Hepatocyte (in vitro differentiated cells): Measurements from ENCODE around the gene KRT7.

Experiments used
- EZH2 ChIP-seq: fragments of 200-600 bp; sonication (generic); IDR thresholded peaks from 2 replicates; pipeline ENCODE4 v1.6.1; 2016; ENCODE audit warnings: antibody characterized with exemption, mild to moderate bottlenecking, borderline replicate concordance
- TF ChIP-seq, protein P1 (sequence below): fragments of 200-600 bp; sonication (generic); IDR thresholded peaks from 2 replicates; pipeline ENCODE4 v1.5.1; 2016; ENCODE audit warnings: antibody characterized with exemption, mild to moderate bottlenecking; ENCODE audit not compliant: poor library complexity

GRCh38 chr12:52203079-52203921 lies 29.7 kb upstream of the KRT7 start:
- TF ChIP-seq, protein P1, sequence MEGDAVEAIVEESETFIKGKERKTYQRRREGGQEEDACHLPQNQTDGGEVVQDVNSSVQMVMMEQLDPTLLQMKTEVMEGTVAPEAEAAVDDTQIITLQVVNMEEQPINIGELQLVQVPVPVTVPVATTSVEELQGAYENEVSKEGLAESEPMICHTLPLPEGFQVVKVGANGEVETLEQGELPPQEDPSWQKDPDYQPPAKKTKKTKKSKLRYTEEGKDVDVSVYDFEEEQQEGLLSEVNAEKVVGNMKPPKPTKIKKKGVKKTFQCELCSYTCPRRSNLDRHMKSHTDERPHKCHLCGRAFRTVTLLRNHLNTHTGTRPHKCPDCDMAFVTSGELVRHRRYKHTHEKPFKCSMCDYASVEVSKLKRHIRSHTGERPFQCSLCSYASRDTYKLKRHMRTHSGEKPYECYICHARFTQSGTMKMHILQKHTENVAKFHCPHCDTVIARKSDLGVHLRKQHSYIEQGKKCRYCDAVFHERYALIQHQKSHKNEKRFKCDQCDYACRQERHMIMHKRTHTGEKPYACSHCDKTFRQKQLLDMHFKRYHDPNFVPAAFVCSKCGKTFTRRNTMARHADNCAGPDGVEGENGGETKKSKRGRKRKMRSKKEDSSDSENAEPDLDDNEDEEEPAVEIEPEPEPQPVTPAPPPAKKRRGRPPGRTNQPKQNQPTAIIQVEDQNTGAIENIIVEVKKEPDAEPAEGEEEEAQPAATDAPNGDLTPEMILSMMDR: no peak
- no peak for TF ChIP-seq EZH2
